PC-9 (cell line): ENCODE data around the gene TIMM17B.

Experiments used
- CTCF ChIP-seq: fragments of 200-600 bp; sonication (generic); conservative IDR thresholded peaks from 2 replicates; pipeline ENCODE4 v1.6.1; 2017; ENCODE audit warnings: mixed run types, antibody characterized with exemption, mild to moderate bottlenecking, moderate library complexity
- EZH2 ChIP-seq: fragments of 200-600 bp; sonication (generic); IDR thresholded peaks from 2 replicates; pipeline ENCODE4 v1.8.0; 2017; ENCODE audit warnings: antibody characterized with exemption, low read depth

GRCh38 chrX:48890934-48891401 lies 6.6 kb downstream of the TIMM17B start:
- no peak for TF ChIP-seq CTCF
- no peak for TF ChIP-seq EZH2
